ENCODE results near the gene KIF3A.

- TF ChIP-seq CTCF (IDR thresholded peaks at IDR 0.05) (no peak), POLR2A (IDR thresholded peaks at IDR 0.05) (no peak)
These were observed 31.1 kb upstream of the KIF3A start for GRCh38 chr5:132768485-132768868.
